Stimulated activated CD8-positive, alpha-beta memory T cell treated with anti-CD3 and anti-CD28 coated beads, Interleukin-4, amount 100 ng/mL, for 24 hours (primary cell): ENCODE data around the gene NCOA4.
"Not testable (repeated sequence)": the region's sequence is repeated elsewhere in the genome, so short reads cannot be mapped to it uniquely, and the experiment has no call there.

ENCODE experiments used
- DNase-seq: peaks from one replicate; pipeline ENCODE4 v3.0.0-alpha.2; 2020; ENCODE audit warnings: low read depth

NCOA4 gene

DNA sequence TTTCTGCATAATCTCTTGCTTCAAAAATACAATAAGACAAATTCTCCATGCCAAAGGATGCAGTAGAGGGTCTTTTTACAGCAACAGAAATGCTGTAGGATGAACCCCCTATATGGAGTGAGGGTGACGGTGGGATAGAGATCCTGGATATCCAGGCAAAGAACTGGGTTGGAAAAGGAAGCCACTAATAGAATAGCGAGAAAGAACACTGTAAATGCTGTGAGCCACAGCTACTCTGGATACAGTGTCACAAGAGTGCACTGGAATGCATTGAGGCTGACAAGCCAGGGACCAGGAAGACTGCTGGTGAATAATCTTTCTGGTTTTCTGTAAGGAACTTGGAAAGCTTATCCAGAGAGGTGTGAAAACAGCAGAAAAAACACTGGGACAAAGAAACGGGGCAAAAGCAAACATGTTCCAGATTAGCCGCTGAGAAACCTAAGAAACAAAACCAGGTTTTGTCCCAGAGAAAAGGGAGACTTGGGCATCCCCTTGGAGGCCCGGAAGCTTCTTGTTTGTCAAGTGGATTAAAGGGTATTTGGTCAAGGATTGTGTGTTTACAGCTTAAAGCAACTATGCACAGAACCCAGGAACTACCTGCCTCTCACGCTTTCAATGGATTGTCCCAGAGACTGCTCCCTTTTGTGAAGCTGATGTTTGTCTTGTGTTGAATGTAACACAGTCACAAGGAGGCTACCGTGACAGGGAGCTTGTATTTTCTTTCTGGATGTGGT, 21.8 kb upstream of the NCOA4 start:
- no peak for DNase-seq

DNA sequence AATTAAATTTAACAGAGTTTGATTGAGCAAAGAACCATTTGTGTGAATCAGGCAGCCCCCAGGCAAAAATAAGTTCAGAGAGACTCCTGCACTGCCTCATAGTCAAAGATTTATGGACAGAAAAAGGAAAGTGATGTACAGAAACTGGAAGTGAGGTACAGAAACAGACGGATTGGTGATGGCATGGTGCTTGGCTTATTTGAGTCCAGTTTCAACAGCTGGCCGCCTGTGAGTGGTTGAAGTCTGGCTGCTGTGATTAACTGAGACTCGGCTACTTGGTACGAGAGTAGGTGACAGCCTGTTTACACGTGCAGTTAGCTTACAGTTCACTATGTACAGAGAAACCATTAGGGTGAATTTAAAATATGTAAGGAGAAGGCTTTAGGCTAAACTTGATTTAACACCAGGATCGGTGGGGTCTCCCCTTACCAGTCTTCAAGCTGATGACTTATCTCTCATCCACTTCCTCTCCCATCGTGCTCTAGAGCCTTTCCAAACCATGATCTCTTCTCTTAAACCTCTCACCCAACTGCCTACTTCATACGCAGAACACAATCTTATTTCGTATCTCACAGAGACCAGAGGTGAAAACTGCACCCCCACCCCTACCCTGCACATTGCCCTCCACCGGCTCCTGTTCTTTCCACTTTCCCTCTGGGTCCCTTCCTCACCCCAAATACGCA, 20.7 kb upstream of the NCOA4 start:
- DNase-seq, result no peak

DNA sequence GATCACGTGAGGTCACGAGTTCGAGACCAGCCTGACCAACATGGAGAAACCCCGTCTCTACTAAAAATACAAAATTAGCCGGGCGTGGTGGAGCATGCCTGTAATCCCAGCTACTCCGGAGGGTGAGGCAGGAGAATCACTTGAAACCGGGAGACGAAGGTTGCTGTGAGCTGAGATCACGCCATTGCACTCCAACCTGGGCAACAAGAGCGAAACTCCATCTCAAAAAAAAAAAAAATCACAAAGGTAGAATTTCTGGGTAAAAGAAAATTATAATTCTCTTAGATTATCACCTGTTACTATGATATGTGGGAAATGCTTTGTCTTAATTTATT, 19.0 kb upstream of the NCOA4 start:
- DNase-seq, result not testable (repeated sequence)

DNA sequence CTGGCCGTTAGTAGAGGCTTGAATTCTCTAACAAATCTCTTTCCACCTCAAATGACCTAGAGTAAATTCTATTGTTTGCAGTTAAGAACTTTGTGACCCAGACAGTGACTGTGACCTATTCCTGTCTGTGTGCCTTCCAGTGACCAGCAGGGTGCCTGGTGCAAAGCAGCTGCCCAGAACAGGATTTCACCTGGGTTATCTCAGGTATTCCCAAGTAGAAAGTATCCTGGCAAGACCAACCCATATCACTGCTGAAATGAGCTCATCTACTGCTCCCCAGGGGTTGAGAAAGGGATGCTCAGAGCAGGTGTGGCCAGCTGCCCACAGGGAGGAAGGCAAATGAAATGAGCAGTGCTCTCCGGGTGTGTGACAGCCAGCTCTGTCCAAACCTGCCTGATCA, 17.7 kb upstream of the NCOA4 start:
- DNase-seq, result no peak

DNA sequence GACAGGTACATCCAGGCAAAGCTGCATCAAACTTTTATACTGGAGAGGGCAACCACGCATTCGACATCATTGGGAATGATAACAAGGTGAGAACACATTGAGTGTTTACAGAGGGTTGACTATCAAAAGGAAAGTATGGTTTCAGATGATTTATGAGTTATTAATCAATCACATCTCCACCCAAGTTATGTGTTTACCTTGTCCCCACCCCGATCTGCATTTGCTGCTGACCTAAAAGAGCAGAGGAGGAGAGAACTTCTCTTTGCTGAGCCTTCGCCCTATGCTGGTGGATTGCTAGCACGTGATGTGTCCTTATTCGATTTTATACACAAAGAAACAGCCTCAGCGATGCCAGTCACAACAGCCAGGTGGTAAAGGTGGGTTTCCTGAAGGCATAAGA, 15.8 kb upstream of the NCOA4 start, which contains the start of gene MSMB:
TSS of gene MSMB (minus strand) at position 9 of the 400 bp plus-strand sequence. CDS start 32 bp downstream, outside the sequence.
- no peak for DNase-seq

DNA sequence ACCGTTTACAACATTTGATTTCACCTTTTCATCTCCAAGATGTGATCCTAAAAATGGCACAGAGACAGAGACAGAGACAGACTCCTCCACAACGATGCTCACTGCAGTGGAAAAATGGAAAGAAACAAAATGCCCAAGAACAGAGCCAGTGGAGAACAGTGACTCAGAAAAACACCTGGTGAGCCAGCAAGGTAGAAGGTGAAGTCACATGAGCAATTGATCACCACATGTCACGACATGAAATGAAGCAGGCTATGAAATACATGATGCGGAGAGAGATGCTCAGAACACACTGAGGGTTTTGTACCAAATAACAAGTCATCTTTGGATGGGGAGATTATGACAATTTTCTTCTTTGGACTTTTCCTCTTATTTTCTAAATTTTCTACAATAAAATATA, 12.1 kb upstream of the NCOA4 start:
- DNase-seq, result no peak

DNA sequence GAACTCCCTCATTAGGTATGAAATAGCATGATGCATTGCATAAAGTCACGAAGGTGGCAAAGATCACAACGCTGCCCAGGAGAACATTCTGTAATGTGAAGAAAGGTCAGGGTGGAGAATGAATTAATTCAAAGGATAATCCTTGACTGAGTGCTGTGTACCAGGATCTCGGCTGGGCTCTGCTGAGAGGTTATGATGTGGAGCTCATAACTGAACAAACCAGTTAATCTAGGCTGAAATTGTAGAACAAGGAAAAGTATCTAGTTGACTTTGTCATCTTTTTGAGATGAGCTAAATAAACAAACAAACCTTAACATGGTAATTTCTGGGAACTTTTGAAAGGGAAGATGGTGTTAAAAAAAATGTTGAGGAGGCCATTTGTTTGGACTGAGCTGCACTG, 9.6 kb upstream of the NCOA4 start:
- DNase-seq, result no peak

DNA sequence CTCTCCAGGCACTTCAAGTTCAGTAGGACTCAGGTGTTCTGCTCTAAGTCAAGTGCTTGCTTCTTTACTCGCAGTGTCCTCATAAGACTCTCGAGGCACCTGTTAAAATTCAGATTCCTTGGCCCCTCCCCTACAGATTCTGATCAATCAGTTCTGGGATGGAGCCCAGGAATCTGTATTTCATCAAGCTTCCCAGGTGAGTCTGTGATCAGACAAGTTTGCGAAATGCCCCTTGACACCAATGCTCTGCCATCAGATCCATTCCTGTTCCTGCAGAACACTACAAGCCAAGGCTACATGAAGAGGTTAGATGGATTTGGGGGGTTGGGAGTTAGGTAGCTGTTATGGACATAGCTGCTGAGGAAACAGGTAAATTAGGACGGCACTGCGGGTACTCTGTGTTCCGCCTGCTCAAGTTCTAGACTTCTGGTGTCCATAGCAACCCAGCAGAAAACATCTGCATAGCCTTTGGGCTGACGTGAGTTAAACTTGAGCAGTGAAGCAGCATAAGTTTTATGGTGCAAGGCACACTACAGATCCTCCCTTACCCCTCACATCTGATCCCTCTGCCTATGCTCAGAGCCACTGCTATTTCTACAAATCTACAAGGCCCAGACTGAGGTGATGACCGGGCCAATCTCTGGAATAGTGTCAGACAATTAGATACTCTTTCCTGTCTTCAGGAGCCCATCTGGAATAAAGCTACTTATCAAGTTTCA, 6.8 kb upstream of the NCOA4 start:
- no peak for DNase-seq

DNA sequence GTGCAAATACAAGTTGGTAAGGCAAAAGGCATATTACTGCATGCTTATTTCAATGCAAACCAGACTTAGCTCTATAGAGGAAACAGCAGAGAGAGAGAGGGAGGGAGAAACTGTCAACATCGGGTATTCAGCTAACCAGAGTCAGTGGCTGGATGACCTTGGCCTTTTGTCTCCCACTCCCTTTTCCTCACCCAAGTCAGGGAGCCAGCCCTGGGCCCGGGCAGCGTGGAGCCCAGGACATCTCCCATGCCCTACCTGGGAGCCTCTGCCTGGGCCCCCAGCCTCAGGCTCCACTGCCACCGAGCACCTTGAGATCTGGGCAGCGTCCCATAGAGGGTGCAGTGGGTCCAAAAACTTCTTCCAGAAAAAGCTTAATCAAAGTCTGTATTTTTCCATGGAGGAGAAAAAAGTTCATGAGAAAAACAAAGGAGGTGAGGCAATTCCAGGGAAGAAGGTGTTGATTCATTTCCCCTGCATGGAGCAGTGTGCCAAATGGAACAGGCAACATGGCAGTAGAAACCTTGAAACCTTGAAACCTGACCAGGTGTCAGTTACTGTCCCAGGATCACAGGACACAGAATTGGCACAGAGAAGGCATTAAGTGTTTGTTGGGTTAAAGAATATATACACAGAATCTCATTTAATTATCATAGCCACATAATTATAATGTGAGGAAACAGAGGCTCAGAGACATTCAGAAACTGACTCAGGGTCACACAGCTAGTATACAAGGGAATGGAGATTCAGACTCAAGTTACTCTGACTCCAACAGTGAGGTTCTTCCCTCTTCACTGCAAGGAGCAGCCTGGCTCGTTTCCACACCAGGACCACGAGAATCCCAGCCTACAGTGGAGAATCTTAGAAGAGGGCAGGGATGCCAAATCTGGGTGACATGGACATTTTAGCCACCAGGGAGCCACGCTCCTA, 5.8 kb upstream of the NCOA4 start:
- DNase-seq, result no peak

DNA sequence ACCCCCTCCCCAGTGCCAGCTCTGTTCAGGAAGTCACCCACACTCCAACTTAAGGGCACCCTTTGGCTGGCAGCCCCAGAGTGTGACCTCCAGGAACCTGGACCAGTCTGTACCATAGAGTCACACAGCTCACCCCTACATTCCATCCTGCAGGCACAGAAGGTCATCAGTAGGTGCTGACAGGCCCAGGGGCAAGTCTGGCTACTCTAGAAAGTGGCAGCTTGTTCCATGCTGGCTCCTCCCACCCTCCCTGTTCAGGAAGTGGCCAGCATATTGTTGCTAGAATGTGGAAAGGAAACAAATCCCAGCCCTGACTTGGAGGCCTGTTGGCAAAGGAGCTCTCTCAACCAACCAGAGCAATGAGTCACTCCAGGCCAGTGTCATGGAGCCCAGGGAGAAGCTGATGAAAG, 3.2 kb upstream of the NCOA4 start:
- DNase-seq, result no peak

DNA sequence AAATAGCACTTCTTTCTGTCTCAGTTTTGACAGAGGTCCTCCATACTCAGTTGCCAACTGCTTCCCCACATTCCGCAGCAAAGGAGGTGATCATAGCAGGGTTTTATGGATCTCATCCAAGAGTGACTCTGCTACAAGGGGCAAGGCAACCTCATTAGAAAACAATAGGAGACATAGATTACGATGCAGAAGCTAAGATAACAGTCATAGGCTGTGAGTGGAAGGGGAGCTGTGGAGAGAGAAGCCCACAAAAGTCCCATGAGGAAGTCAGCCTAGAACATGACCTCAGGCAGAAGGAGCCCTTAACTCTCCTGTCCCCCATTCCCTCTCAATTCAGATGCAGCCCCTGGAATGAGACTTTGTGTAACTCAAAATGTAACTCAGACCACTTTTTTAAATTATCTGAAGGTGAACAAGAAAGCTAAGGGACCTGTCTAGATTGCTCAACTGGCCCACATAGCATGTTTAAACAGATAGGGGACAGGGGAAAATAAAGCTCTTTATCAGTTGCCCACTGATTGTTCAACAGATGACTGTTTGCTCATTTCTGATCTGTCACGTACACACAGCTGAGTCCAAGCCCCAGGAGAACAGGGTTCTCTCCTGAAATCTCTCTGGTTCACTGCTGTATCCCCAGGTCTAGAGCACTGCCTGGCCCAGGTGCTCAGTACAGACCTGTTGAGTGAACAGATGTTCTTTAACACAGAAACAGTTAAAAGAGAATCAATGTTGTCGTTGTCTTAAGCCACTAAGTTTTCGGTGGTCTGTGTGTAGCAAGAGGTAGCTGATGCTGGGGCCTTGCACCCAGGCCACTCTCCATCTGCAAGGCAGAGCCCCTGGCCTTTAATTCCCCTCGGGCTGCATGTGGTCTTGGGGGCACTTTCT, 1.5 kb upstream of the NCOA4 start:
- DNase-seq, result no peak

DNA sequence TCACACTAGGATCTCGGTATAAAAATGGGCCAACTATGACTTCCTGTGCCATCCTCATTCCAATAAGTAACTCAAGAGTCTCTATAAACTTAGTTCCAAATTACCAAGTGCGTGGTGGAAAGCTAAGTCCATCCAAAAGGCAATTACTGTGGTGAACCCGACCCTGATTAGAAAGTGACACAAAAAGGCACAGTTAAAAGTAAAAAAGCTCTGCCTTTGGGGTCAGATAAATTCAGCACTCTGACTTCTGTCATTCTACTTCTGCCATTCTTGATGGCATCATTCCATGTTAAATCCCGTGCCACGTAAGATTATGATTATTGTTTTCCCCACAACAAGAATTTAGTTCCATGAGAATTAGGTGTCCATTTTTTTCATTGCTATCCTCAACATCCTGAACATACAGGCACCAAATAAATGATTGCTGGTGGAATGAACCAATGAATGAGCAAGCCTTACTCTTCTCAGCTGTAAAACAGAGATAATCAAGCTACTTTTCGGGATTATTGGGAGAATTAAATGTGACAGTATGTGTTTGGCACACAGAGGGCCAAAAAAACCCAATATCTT, 877 bp downstream of the NCOA4 start:
- DNase-seq, result no peak

DNA sequence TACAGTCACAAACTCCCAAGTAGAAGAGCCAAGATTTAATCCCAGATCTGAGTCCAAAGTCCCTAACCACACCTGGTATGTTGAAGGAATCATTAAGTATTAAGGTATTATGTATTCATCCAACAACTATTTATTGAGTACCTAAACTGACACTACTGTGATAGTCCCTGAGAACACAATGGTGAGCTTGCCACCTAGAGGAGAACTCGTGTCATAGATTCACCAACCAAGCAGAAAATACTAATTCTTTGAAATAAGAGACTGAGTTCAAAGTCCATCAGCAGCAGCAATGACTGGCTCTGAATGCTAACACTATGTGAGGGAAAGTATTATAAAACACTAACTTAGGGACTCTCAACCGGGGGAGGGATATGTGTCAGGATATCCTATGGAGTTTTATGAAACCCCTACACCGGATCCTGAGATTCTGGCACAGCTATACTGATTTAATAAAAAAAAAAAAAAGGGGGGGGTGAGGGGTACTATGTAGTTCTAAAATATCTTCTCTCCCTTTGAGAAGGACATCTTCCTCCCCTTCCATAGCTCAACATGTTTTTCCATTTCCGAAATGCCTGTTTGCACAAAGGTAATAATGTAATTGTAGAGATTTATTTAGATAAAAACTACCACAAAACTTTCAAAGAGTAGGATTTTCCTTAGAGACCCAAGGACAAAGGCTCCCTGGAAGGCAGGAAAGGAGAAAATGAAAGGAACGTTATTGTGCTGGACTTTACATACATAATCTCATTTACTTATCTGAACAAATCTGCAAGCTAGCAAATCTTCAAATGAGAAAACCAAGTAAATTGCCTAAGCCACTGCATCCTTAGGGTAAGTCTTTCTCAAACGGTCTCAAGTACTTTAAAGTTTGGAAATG, 1.6 kb downstream of the NCOA4 start:
- no peak for DNase-seq

DNA sequence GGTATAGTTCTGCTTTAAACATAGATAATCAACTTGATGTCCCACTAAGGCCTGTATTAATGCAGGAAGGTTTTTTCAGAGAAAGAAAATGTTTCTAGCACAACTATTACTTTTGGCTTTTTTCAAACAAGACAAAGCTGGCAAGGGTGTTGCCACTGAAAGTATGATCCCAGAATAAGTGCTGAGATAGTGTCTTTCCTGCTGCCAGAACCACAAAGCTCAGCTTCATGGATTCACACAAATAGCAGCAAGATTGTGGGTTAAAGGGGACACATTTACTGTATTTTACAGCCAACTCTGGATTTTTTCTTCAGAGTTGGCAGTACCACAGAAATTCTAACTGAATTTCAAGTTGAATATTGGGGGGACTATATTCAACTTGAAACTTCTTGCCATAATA, 4.3 kb downstream of the NCOA4 start:
- no peak for DNase-seq

DNA sequence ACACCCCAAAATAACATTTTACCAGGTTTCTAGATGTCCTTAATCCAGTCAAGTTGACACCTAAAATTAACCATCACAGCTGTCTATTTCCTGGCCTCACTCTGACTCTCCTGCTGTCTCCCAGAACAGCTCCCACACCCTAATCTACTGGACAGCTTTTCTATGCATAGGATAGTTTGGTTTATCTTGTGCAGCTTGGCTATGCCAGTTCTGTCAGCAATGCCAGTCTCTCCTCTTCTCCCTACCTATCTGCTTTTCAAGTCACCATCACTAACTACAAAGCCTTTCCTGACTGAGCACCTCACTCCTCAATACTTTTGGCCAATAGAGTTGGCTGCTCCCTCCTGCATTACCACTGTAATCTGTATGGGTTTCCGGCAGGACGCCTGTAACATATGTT, 5.0 kb downstream of the NCOA4 start:
- DNase-seq, result no peak

DNA sequence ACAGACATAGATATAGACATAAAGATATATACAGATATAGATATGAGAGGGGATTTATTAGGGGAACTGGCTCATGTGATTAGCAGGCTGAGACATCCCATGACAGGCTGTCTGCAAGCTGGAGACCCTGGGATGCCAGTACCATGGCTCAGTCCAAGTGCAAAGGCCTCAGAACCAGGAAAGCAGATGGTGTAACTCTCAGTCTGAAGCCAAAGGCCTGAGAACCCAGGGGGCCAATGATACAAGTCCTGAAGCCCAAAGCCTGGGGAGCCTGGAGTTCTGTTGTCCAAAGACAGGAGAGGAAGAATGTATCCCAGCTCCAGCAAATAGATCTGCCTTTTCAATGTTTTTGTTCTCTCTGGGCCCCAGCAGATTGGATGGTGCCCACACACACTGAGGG, 5.5 kb downstream of the NCOA4 start:
- DNase-seq, result no peak

DNA sequence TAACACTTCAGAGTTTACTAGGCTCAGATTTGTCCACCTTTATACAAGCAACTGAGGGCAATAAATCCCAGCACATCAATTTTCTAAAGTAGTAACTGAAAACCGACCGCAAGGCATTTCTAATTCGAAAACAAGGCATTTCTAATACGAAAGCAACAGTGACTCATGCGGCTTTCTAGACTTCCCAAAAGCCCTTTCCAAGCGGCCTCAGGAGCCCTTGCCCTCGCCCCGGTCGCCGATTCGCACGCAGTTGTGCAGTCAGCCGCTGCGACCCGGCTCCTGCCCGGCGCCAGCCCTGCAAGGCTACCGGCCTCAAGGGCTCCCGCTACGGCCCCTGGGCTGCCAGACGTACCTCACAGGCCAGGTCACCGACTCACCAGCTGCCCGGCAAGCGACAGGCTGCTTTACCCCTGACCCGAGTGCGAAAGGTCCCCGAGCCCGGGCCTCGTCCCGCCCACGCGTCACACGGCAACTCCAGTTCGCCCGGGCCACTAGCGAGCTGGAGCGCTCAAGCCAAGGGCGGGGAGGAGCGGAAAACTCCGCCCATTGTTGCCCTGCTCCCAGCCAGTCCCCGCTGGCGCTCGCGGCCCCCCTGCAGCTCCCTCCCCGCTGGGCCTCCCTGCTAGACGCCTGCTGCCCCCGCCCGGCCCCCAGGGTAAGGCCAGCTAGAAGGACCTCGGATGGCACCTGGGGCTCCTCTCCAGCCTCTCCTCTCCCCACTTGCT, 7.3 kb downstream of the NCOA4 start:
- peak; percentile 77 for DNase-seq

DNA sequence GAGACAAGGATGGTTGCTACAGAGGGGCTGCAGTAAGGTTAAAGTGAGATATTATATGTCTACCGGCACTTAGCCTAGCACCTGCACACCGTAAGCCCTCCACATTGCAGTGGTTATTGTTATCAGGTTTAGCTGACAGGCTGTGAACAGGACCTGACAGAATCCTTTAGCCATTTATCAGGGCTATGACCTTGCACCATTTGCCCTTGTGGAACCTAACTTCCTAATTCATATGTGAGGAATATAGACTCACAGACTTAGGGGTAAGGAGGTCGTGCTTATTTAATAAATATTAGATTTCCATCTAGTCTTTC, 10.1 kb downstream of the NCOA4 start:
- DNase-seq, result no peak
